HL-60/S4 treated with retinoic acid at 250 ng/mL for 4 days and 3 days (cell line): ENCODE measurements around the gene L1TD1.
"Not testable (repeated sequence)": the region's sequence is repeated elsewhere in the genome, so short reads cannot be mapped to it uniquely, and the experiment has no call there.

Experiments used
- in situ Hi-C: fragments of 300-500 bp; cut with MboI; formaldehyde crosslinking; loops from 2 replicates; pipeline ENCODE4 v1.7.0; 2022; ENCODE audit warnings: low sequenced_read_pairs

Gene L1TD1

GRCh38 chr1:62232871-62233278 is 38.2 kb downstream of the L1TD1 start:
- in situ Hi-C loops = no loop called here

GRCh38 chr1:62233926-62234450 is 39.3 kb downstream of the L1TD1 start:
- in situ Hi-C loops = no loop called here

GRCh38 chr1:62234688-62235087 is 40.0 kb downstream of the L1TD1 start:
- in situ Hi-C loops = no loop called here

DNA sequence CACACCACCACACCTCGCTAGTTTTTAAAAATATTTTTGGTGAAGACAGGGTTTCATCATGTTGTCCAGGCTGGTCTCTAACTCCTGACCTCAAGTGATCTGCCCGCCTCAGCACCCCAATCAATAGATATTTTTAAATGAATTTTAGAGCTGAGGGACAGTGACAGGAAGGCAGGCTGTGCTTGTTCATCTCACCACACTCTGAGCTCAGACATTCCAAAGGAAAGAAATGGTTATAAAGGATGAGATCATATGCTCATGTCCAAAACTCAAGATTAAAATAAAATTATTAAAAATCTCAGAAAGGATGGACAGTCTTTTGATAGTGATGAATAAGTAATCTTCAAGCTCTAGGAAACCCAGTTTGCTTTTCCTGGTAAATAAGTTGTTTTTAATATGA is 40.9 kb downstream of the L1TD1 start:
- in situ Hi-C loops = no loop called here

- in situ Hi-C loops = no loop called here
Measured at GRCh38 chr1:62237361-62237760, 42.7 kb downstream of the L1TD1 start.

- in situ Hi-C loops = no loop called here
Measured at GRCh38 chr1:62237950-62238374, 43.3 kb downstream of the L1TD1 start.

GRCh38 chr1:62238507-62238906 is 43.9 kb downstream of the L1TD1 start:
- in situ Hi-C loops = no loop called here

GRCh38 chr1:62239652-62240403 is 45.2 kb downstream of the L1TD1 start:
- in situ Hi-C loops = not testable (repeated sequence)

DNA sequence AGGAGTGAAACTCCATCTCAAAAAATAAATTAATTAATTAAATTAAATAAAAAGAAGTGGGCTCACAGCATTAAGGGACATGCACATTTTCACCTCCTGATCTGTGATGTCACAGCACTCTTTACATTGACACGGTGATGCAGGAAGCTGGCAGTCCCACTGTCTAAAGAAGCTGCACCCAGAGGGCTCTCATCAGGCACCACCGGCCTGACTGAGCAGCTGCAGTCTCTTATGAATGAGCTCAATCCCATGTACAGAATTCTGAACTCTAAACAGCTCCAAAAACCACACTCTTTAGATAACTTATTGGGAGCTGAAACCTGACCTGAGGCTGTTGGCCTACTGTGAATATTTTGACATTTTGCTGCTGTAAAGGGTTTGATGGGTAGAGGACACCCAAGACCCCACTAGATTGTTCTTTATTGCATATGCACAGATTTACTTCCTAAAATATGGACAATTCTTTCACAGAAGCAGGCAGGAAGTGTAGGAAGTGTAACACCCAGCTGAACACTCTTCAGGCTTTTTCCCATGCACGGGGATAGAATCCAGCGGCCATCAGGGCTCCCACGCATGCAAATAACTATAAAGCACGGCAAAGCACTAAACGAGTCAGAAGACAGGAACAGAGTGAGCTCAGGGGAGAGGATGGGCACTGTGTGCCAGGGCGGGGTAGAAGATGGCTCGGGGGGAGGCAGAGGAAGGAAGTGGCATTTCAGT is 46.2 kb downstream of the L1TD1 start:
- in situ Hi-C loops = no loop called here

DNA sequence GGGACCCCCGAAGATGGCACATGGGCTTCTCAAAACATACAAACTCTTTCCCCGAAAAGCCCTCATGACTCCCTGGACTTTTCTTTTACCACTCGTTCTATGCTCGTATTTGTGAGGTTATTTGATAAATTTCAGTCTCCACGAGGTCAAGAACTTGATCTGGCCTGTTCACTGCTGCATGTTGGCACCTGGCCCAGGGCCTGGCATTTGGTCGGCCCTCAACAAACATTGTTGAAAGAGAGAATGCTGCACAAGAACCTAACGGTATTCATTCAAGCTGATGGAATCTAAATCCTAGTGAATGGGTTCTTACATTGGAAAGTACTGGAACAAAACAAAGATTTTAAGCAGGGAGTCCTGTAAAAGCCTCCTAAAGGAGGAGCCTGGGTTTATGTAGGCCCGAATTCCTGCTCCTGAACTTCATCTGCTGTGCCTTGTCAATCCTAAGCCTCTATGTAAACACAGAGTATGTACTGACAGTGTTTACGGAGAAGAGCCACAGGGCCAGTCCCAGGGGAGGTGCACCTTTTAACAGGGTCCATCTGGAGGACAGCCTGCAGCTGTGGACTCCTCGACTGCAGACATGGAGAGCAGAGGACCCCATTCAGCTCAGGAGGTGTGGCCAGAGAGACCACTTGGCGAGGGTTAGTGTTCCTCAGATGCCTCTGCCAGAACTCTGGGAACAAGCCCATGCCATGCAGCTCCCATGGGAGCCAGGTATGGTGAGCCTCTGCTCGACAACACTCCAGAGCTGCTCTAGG is 46.9 kb downstream of the L1TD1 start:
- in situ Hi-C loops = no loop called here

DNA sequence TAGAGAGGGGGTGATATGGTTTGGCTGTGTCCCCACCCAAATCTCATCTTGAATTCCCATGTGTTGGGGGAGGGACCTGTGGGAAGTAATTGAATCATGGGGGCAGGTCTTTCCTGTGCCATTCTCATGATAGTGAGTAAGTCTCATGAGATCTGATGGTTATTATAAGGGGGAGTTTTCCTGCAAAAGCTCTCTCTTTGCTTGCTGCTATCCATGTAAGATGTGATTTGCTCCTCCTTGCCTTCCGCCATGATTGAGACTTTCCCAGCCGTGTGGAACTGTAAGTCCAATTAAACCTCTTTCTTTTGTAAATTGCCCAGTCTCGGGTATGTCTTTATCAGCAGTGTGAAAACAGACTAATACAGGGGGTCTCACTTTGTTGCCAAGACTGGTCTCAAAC is 49.7 kb downstream of the L1TD1 start:
- in situ Hi-C loops = not testable (repeated sequence)

DNA sequence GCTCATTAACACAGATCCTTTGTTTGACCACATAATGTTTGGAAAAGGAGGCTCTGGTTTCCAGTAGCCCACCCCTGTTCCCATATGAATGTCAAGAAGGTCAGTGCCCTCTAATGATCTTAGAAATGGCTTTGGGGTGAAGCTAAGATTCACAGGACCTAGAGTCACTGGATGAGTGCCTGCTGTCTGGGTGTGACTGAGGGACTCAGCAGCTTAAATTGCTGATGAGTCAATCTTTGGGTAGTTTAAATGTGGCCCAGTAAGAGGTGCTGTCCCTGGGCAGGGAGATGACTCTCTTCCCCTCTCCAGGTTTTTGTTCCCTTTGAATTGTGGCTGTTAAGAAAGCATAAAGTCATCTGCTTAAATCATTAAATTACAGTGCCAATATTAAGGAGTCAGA is 50.6 kb downstream of the L1TD1 start:
- in situ Hi-C loops = no loop called here

DNA sequence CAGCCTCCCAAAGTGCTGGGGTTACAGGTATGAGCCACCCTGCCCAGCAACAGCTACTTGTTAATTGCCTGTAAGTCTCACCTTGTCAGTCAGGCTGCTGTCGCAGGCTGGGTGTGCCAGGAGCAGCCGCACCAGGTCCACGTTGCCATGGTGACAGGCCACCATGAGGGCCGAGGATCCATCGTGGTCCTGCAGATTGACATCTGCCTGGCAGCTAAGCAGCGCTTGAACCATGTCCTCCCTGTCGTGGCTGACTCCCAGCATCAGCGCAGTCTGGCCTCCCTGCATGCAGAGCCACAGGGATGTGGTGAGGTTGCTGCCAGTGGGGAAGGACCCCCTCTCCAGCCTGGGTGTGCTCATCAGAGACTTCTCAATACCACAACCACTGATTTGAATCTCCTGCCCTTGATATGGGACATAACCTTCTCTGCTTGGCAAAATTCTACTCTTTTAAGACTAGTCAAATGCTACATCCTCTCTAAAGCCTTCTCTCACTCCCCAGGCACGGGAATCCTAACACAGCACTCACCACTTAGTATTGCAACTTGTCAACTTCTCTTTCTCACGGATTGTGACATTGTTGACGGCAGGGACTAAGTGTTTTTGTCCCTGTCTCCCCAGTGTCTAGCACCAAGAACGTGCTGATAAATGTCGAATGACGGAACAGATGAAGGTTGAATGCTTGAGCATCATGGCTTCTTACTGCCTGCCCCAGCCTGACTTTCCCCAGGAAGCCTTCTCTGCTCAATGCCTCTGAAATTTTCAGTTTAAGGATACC is 52.9 kb downstream of the L1TD1 start:
- in situ Hi-C loops = no loop called here

GRCh38 chr1:62250126-62250726 is 55.6 kb downstream of the L1TD1 start:
- in situ Hi-C loops = no loop called here

DNA sequence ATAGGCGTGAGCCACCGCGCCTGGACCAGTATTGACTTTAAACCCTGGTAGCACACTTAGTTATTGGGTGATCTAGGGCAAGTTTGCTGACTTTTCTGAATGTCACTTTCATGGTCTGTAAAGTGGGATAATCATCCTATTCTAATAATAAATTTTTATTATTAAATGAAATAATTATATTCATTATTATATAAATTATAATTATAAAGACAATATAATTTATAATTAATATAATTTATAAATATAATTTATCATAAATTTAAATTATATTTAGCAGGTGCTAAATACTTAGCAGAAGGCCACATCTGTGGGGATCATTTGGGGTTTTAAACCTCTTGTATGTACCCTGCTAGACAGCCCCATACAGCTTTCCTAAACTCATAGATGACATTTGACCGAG is 64.9 kb downstream of the L1TD1 start:
- in situ Hi-C loops = no loop called here

- in situ Hi-C loops = no loop called here
Measured at GRCh38 chr1:62260688-62261087, 66.0 kb downstream of the L1TD1 start.
